ENCODE measurements around the gene LSR.
"Not testable (repeated sequence)": the region's sequence is repeated elsewhere in the genome, so short reads cannot be mapped to it uniquely, and the experiment has no call there.

The LSR gene

DNA sequence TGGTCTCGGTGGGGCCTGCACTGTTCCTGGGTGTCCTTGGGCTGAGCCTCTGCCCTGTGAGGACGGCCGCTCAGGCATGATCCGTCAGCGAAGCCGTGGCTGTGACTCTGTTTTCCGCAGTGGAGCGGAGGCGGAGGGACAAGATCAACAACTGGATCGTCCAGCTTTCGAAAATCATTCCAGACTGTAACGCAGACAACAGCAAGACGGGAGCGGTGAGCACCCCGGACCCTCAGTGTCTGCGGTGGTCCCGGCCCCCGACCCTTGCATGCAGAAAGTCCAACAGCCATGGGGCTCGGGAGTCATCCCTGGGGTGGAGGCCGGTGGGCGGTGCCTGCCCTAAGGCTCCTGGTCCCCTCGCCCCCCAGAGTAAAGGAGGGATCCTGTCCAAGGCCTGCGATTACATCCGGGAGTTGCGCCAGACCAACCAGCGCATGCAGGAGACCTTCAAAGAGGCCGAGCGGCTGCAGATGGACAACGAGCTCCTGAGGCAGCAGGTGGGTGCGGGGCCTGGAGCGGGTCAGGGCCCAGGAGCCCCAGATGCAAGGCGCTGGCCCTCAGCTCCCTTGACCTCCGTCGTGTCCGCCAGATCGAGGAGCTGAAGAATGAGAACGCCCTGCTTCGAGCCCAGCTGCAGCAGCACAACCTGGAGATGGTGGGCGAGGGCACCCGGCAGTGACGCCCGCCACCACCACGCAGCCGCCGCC, 29.9 kb downstream of the LSR start:
- DNase-seq = peak in 1 of 10 donors; percentile 66
- intact Hi-C loops (cut with DNase I) = no loop called here

- DNase-seq = peak in 1 of 10 donors; percentile 65
- intact Hi-C loops (cut with DNase I) = no loop called here
These were observed 30.6 kb downstream of the LSR start for GRCh38 chr19:35279374-35279773.

- intact Hi-C loops (cut with DNase I) = no loop called here
- peak in 1 of 10 donors; percentile 85 for DNase-seq
These were observed 31.4 kb downstream of the LSR start for GRCh38 chr19:35279985-35280821.

DNA sequence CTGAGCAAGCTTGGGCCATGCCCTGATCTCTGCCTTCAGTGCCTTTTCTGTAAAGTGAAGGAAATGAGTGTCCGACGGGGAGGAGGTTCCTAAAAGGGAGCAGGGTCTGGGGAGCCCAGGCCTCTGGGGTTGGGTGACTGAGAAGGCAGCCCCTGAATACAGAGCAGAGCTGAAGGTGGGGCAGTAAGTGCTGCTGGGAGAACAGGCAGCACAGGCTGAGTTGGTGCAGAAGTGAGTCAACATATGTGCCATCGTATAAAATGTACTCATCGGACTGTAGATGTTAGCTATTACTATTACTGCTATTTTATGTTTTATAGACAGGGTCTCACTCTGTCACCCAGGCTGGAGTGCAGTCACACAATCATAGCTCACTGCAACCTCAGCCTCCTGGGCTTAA, 32.5 kb downstream of the LSR start:
- intact Hi-C loops (cut with DNase I) = no loop called here

GRCh38 chr19:35284153-35285094, 35.6 kb downstream of the LSR start:
- intact Hi-C loops (cut with DNase I) = no loop called here
- peak in 1 of 10 donors; percentile 70 for DNase-seq

More for the DNA sequence above, 32.5 kb downstream of the LSR start:
- no peak for DNase-seq

GRCh38 chr19:35285095-35285449, 36.3 kb downstream of the LSR start:
- no peak for DNase-seq
- intact Hi-C loops (cut with DNase I) = no loop called here

GRCh38 chr19:35285465-35285864, 36.7 kb downstream of the LSR start:
- DNase-seq; intact Hi-C loops (cut with DNase I): not testable (repeated sequence)

DNA sequence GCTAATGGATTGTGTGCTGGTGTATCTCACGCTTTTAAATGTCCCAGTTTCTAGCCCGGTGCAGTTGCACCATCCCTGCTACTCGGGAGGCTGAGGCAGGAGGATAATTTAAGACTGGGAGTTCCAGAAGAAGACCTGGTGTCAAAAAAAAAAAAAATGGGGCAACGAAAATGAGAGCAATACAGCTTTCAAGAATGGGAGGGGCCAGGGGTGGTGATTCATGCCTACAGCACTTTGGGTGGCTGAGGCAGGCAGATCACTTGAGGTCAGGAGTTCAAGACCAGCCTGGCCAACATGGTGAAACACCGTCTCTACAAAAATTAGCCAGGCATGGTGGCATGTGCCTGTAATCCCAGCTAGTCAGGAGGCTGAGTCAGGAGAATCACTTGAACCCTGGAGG, 37.3 kb downstream of the LSR start:
- DNase-seq; intact Hi-C loops (cut with DNase I): not testable (repeated sequence)

DNA sequence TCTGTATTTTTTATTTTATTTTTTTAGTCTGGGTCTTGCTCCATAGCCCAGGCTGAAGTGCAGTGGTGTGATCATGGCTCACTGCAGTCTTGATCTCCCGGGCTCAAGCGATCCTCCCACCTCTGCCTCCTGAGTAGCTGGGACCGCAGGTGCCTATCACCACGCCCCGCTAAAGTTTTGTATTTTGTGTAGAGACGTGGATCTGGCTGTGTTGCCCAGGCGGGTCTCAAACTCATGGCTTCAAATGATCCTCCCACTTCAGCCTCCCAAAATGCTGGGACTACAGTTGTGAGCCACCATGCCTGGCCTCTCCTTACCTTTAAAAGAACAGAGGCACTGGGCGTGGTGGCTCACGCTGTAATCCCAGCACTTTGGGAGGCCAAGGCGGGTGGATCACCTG, 38.9 kb downstream of the LSR start:
- no peak for DNase-seq
- intact Hi-C loops (cut with DNase I) = no loop called here

DNA sequence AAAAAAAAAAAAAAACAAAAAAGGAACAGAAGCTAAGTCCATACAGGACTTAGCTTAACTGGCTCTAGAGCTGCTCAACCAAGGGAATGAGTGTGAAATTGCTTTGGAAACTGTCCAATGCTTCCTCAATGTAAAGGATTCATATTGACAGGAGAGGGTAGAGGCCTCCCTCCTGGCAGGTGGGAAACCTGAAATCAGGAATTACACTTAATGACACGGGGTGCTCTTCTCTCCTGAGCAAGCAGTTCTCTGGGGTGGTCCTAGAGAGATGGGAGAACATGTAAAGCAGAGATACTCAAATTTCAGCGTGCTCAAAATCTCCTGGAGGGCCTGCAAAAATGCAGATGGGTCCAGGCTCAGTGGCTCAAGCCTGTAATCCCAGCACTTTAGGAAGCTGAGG, 39.5 kb downstream of the LSR start:
- no peak for DNase-seq
- intact Hi-C loops (cut with DNase I) = no loop called here

DNA sequence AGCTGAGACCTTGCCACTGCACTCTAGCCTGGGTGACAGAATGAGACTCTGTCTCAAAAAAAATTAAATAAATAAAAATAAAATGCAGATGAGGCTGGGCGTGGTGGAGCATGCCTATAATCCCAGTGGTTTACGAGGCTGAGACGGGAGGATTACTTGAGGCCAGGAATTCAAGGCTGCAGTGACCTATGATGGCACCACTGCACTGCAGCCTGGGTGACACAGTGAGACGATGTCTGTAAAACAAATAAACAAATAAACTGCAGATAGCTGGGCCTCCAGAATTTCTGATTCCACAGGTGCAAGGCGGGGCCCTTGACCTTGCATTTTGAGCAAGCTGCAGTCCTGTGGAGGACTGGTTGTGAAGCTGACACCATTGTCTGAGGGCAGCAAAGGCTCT, 40.1 kb downstream of the LSR start:
- no peak for DNase-seq
- intact Hi-C loops (cut with DNase I) = no loop called here

DNA sequence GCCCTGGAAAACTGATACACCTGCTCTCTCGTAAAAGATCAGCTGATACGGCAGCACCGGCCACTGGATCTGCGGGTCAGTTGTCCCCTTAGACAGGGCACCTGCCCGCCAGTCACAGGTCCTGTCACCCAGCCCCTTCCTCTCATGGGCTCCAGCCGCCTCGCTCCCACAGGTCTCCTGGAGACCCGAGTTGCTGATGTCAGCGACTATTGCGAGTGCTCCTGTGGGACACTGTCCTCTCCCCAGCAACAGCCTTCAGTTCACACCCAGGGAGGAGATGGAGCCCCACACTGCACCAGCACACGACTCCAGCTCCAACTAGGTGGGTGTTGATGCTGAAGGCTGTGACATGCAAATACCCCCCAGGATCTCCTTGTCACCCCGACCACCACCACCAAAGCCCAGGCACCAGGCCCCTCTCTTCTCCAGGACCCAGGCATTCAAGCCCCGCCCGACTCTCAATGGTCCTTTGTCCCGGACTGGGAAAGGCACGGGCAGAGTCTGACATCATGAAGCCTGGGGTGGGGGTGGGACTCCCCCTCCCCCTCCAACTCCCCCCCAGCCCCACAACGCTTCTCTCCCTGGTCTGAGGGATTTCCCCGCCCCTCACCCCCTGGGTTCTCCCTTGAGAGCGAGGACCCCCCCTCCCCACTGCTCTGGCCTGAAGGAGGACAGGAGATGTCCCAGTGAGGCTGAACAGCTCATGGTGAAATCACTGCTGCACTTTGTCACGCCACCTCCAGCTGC, 41.8 kb downstream of the LSR start:
- intact Hi-C loops (cut with DNase I) = no loop called here
- DNase-seq = peak in 8 of 10 donors; percentile 53 to 96 (median 74)

DNA sequence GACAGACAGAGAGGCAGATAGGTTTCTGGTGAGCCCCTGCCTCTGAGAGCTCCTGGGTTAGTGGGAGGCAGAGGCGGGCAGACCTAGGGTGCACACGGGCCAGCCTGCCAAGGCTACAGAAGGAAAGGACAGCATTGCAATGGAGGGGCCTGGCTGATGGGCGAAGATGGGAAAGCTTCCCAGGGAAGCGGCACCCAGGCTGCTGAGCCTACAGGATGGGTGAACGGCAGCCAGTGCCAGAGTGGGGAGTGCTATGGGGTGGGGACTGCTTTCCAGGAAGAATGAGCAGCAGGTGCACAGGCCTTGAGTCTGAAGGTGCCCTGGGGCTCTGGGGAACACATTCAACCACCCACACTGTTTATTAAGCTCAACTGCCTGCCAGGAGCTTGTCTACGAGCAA, 42.5 kb downstream of the LSR start:
- intact Hi-C loops (cut with DNase I) = no loop called here
- DNase-seq = peak in 2 of 10 donors; percentile 44 to 89

DNA sequence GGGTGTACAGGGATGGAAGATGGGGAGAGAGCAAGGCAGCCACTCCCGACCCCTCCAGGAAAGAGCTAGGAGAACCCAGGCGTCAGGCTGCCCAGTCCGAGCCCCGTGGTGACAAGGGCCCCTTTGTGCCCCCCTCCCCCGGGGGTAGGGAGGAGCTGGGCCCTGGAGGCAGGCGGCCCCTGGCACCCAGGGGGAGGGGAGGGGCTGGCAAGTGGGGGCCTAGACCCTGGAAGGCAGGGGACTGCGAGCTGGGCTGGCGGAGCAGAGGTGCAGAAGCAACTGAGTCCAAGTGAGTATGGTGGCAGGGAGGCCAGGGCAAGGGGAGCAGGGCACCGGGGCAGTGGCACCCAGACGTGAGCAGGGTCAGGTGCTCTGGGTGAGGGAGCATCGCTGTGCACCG, 43.1 kb downstream of the LSR start, which contains the start of gene MAG:
Gene MAG (plus strand): TSS at position 246 of the 400 bp plus-strand sequence. CDS start 3,248 bp downstream, outside the sequence.
- intact Hi-C loops (cut with DNase I) = loop anchor here (2.0 kb wide), 1 partner anchor 23 kb away; the partner anchor contains the start of gene USF2

GRCh38 chr19:35292421-35293362, 43.9 kb downstream of the LSR start:
- intact Hi-C loops (cut with DNase I) = loop anchor here (2.0 kb wide), 1 partner anchor 24 kb away; the partner anchor contains the start of gene USF2
- peak in 1 of 10 donors; percentile 62 for DNase-seq

More for the DNA sequence above, 43.1 kb downstream of the LSR start, which contains the start of gene MAG:
- peak; percentile 76 to 99 (median 88) for DNase-seq

DNA sequence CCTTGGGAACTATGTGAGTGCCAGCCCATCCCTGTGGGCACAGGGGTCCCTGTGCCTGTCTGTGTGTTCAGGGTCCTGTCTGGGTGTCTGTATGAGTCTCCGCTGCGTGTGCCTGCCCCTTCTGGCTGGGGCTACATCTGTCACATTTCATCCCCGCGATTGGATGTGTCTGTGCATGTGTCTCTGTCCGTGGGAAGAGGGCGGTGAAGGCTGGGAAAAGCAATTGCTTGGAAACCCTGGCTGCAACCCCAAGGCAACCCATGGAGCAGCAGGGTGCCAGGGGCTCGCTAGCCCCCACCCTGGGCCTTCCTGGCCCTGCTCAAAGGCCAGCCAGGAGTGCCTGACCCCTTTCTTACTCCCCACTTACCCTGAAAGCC, 44.5 kb downstream of the LSR start:
- peak in 6 of 10 donors; percentile 64 to 94 (median 70) for DNase-seq
- intact Hi-C loops (cut with DNase I) = loop anchor here (2.0 kb wide), 1 partner anchor 25 kb away; the partner anchor contains the start of gene USF2

DNA sequence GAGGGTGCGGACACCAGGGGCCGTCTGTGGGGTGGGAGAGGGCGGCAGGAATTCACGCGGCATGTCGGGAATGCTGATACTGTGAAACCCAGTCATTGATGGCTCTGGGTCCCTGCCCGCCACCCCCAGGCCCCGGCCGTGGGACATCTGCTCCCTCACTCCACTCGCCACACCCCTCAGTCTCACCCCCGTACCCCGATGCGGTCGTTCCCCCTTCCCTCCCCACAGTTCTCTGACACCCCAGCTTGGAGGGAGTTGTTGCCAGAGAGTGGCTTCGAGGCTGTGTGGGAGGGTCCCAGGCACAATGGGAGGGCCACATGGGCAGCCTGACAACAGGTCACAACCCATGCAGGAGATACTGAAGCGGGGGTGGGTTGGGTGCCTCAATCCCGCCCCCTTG, 45.0 kb downstream of the LSR start:
- intact Hi-C loops (cut with DNase I) = loop anchor here (2.0 kb wide), 1 partner anchor 25 kb away; the partner anchor contains the start of gene USF2
- no peak for DNase-seq

DNA sequence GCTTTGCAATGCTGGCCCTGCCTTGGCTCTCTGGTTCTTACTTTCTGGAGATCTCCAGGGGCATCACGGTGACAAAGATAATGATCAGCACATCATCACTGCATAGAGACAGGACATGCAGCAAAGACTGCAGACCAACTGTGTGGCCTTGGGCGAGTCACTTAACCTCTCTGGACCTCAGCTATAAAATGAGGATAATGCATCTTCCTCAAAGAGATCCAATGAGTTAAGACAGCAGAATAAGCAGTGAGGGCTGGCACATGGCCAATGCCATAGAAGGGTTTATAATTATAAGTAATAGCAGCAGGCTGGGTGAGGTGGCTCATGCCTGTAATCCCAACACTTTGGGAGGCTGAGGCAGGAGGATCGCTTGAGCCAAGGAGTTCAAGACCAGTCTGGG, 45.5 kb downstream of the LSR start:
- intact Hi-C loops (cut with DNase I) = no loop called here
- DNase-seq = no peak
